Right cardiac atrium (tissue), 5 donors: ENCODE results near the gene ANKRD13C. TPM values are rescaled to one million over a fixed set of nuclear protein-coding genes. Genes with fewer than 3 reads are reported as not detected.
"Not testable (repeated sequence)": the region's sequence is repeated elsewhere in the genome, so short reads cannot be mapped to it uniquely, and the experiment has no call there.

Source experiments
- ATAC-seq, 2 donors: fragments of 200-7000 bp; cut with Tn5 transposase; one replicate each; pipeline versions ENCODE4 v1.8.0 to v1.9.1; 2020; ENCODE audit warnings: moderate library complexity in 2 of 2, mild to moderate bottlenecking in 1 of 2
- DNase-seq, 3 donors: peaks; one replicate each; pipeline ENCODE4 v3.0.0-alpha.2; 2020
- H3K27ac ChIP-seq: one replicate; pipeline ENCODE4 v1.5.1; 2013; ENCODE audit warnings: mild to moderate bottlenecking, low read length, control low read depth, moderate library complexity
- H3K27me3 ChIP-seq: one replicate; pipeline ENCODE4 v1.6.1; 2013; ENCODE audit not compliant: control insufficient read depth, insufficient read depth
- H3K4me1 ChIP-seq: one replicate; pipeline ENCODE4 v1.6.1; 2013; ENCODE audit warnings: low read length; ENCODE audit not compliant: control insufficient read depth, insufficient read depth
- H3K4me3 ChIP-seq: one replicate; pipeline ENCODE4 v1.5.1; 2013; ENCODE audit warnings: low read length, control low read depth
- H3K9me3 ChIP-seq: one replicate; pipeline ENCODE4 v1.6.1; 2013; ENCODE audit warnings: low read length; ENCODE audit not compliant: control insufficient read depth
- WGBS: extraction: QIAGEN DNeasy Blood & Tissue Kit; methylation state at CpG from one replicate; pipeline ENCODE4 v1.1.7; 2013; 5-methylcytosine and 5-hydroxymethylcytosine counted together
- intact Hi-C, 4 donors: fragments of 100-400 bp; cut with DNase I; formaldehyde crosslinking; loops; one replicate each; pipeline versions ENCODE4 v1.11.0 to v1.14.0; 2022 to 2023
- polyA plus RNA-seq: library from polyadenylated mRNA; stranded (reverse); fragments of 200-250 nt; gene quantifications from one replicate; pipeline ENCODE4 v1.2.3, GENCODE V29; 2013
- total RNA-seq, 4 donors: library from RNA; stranded (reverse); fragmentation: NEBNext Ultra II Directional; extraction: Animal tissue kit (Norgen Biotek cat#: 25700); gene quantifications; one replicate each; pipeline ENCODE4 v1.2.1, GENCODE V29; 2021
- donor health status: healthy with polysubstance abuse.
- donor health status: DM: no; HTN: yes; CAD: no.
- donor health status: DM: no; HTN: no; CAD: no.
- donor health status: DM: no; HTN: yes; CAD: no; lungs with severe emphysema.
- donor health status: DM: yes; HTN: yes; CAD: no.

Gene ANKRD13C
- total and polyA plus RNA-seq, 5 donors, result 5.7 to 14.8 (median 12.0) TPM

GRCh38 chr1:70383483-70383882 is 29.0 kb upstream of the ANKRD13C start:
- Histone ChIP-seq H3K4me3 (no peak overlapping the region), H3K4me1 (no peaks in the 10 kb centered on the region), H3K27ac (no peak overlapping the region), H3K9me3 (no peaks in the 10 kb centered on the region), H3K27me3 (no peaks in the 10 kb centered on the region)
- ATAC-seq (no peak), DNase-seq (no peak)
- 84% methylated on average over 3 of the region's 3 CpGs for WGBS
- intact Hi-C loops, result no loop called here

DNA sequence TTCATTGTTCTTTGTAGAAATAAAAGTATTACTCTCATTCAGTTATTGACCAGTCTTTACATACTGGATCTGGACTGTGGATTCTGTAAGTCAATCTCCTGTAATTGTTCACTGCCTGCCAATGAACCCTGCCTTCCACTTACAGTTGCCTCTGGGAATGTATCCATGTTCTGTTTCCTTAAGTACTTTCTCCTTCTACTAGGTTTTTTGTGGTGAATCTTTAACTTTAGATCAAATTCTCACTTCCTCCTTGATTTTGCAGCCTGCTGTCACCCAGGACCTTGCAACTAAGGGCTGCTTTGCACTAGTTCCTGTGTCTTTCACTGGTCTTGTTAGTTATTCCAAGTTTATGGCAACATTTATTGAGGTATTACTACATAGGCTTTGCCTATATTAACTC is 28.2 kb upstream of the ANKRD13C start:
- Histone ChIP-seq H3K9me3 (no peaks in the 10 kb centered on the region), H3K4me1 (no peaks in the 10 kb centered on the region), H3K27me3 (no peaks in the 10 kb centered on the region), H3K27ac (no peak overlapping the region), H3K4me3 (no peak overlapping the region)
- ATAC-seq, result no peak
- intact Hi-C loops, result no loop called here
- no peak for DNase-seq

- no peaks in the 10 kb centered on the region for H3K9me3 ChIP-seq
- no peaks in the 10 kb centered on the region for H3K27me3 ChIP-seq
- 67% methylated on average over 6 of the region's 6 CpGs for WGBS
- H3K4me1 ChIP-seq, result no peaks in the 10 kb centered on the region
- no peak for DNase-seq
- no peak overlapping the region for H3K27ac ChIP-seq
- intact Hi-C loops, result no loop called here
- no peak for ATAC-seq
- H3K4me3 ChIP-seq, result no peak overlapping the region
Measured at GRCh38 chr1:70376196-70376595, 21.7 kb upstream of the ANKRD13C start.

GRCh38 chr1:70373580-70373979 is 19.1 kb upstream of the ANKRD13C start:
- H3K9me3 ChIP-seq, H3K27me3 ChIP-seq, H3K4me3 ChIP-seq, H3K4me1 ChIP-seq, DNase-seq, ATAC-seq, H3K27ac ChIP-seq, intact Hi-C loops: not testable (repeated sequence)
- WGBS, result 69% methylated on average over 2 of the region's 2 CpGs

DNA sequence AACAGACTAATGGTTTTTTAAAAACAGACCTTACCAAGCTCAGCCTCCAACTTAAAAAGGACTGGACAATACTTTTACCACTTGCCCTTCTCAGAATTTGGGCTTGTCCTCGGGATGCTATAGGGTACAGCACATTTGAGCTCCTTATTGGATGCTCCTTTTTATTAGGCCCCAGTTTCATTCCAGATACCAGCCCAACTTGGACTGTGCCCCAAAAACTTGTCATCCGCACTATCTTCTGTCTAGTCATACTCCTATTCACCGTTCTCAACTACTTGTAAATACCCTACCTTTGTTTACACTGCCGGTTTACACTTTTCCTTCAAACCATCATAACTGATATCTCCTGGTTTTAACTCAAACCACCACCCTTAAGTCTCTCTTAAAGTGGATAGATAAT is 17.9 kb upstream of the ANKRD13C start:
- 96% methylated on average over 4 of the region's 4 CpGs for WGBS
- DNase-seq (no peak), ATAC-seq (no peak)
- no peak overlapping the region for H3K4me3 ChIP-seq
- intact Hi-C loops, result no loop called here
- no peaks in the 10 kb centered on the region for H3K9me3 ChIP-seq
- no peak overlapping the region for H3K27ac ChIP-seq
- no peaks in the 10 kb centered on the region for H3K27me3 ChIP-seq
- no peaks in the 10 kb centered on the region for H3K4me1 ChIP-seq

DNA sequence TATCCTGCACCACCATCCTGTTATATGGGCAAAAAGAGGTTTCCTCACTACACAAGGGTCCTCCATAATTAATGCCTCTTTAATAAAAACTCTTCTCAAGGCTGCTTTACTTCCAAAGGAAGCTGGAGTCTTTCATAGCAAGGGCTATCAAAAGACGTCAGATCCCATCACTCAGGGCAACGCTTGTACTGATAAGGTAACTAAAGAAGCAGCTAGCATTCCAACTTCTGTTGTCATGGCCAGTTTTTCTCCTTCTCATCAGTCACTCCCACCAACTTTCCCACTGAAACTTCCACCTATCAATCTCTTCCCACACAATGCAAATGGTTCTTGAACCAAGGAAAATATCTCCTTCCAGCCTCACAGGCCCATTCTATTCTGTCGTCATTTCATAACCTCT is 17.1 kb upstream of the ANKRD13C start:
- H3K27ac ChIP-seq, H3K4me1 ChIP-seq, intact Hi-C loops, H3K9me3 ChIP-seq, H3K4me3 ChIP-seq, H3K27me3 ChIP-seq, ATAC-seq, DNase-seq: not testable (repeated sequence)
- WGBS, result 56% methylated on average over 3 of the region's 3 CpGs

DNA sequence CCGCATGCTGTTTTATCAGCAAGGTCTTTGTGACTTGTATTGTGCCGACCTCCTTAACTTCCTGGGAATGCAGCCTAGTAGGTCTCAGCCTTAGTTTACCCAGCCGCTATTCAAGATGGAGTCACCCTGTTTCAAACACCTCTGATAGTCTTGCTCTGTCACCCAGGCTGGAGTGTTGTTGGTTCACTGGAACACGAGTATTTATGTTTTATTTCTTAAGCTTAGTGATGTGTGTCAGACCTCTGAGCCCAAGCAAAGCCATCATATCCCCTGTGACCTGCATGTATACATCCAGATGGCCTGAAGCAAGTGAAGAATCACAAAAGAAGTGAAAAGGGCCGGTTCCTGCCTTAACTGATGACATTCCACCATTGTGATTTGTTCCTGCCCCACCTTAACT is 12.9 kb upstream of the ANKRD13C start:
- intact Hi-C loops, H3K4me3 ChIP-seq, H3K27me3 ChIP-seq, H3K27ac ChIP-seq, H3K9me3 ChIP-seq, ATAC-seq, H3K4me1 ChIP-seq, DNase-seq: not testable (repeated sequence)
- WGBS, result 87% methylated on average over 5 of the region's 5 CpGs

DNA sequence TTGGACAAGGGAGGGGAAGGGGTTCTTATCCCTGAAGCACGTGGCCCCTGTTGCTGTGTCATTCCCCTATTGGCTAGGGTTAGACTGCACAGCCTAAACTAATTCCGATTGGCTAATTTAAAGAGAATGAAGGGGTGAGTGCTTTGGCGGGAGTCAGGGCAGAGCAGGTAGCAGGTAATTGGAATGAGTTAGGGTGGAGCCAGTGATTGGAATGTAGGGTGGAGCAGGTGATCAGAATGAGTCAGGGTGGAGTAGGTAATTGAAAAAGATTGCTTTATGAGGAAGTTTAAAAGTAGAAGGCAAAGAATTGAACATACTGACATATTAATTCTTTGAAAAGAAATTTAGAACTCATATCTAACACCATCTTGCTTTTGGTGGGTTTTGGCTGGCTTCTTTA is 12.5 kb upstream of the ANKRD13C start:
- WGBS, result 96% methylated on average over 3 of the region's 3 CpGs
- H3K9me3 ChIP-seq, H3K27me3 ChIP-seq, H3K4me1 ChIP-seq, H3K4me3 ChIP-seq, DNase-seq, ATAC-seq, H3K27ac ChIP-seq, intact Hi-C loops: not testable (repeated sequence)

DNA sequence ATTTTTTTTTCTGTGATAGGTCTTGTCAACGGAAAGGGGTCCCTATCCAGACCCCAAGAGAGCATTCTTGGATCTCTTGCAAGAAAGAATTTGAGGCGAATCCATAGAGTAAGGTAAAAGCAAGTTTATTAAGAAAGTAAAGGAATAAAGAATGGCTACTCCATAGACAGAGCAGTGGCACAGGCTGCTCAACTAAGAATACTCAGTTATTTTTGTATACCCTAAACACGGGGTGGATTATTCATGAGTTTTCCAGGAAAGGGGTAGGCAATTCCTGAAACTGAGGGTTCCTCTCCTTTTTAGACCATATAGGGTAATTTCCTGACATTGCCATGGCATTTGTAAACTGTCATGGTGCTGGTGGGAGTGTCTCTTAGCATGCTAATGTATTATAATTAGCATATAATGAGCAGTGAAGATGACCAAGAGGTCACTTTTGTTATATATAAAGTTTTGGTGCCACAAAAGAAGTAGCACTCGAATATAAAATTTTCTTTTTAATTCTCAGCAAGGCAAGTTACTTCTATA is 12.0 kb upstream of the ANKRD13C start:
- ATAC-seq, DNase-seq, H3K4me3 ChIP-seq, intact Hi-C loops, H3K9me3 ChIP-seq, H3K27me3 ChIP-seq, H3K27ac ChIP-seq, H3K4me1 ChIP-seq: not testable (repeated sequence)
- 89% methylated on average over 4 of the region's 4 CpGs for WGBS

GRCh38 chr1:70364439-70364838 is 9.9 kb upstream of the ANKRD13C start:
- no peak for DNase-seq
- no peaks in the 10 kb centered on the region for H3K9me3 ChIP-seq
- no peaks in the 10 kb centered on the region for H3K4me1 ChIP-seq
- ATAC-seq, result no peak
- no peaks in the 10 kb centered on the region for H3K27me3 ChIP-seq
- no peak overlapping the region for H3K27ac ChIP-seq
- H3K4me3 ChIP-seq, result no peak overlapping the region
- 78% methylated on average over 3 of the region's 3 CpGs for WGBS
- intact Hi-C loops, result no loop called here

DNA sequence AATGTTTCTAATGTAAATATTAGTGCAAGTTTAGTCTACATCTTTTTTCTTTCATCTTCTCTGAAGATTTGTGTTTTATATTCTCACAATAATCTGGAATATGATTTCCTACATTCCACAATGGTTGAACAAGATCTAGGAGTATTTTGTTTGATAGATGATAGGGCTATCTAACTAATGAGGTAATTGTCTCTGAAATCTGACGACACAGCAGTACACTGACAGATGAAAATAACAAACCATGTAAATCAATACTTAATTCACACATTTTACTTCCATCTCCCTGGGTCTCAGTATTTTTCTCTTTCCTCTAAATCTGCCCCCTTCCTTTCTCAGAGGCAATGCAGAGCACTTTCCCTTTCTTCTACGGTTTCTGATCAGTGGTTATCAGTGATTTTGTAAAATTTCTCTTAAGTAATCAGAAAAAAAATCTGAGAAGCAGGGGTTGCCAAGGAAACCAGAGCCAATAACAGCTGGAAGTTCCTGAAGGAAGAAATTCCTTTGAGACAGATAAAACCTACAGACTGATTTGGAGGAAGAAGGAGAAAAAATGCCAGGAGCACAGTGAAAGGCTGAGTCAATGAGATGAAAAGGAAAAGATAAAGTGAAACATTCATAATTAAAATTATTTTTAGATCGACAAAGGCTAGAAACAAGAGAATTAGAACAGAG is 7.3 kb upstream of the ANKRD13C start:
- Histone ChIP-seq H3K4me1 (no peaks in the 10 kb centered on the region), H3K27me3 (no peaks in the 10 kb centered on the region), H3K4me3 (no peak overlapping the region), H3K27ac (no peak overlapping the region), H3K9me3 (no peaks in the 10 kb centered on the region)
- WGBS, result 44% methylated on average over 3 of the region's 3 CpGs
- intact Hi-C loops, result no loop called here
- ATAC-seq (no peak), DNase-seq (no peak)

DNA sequence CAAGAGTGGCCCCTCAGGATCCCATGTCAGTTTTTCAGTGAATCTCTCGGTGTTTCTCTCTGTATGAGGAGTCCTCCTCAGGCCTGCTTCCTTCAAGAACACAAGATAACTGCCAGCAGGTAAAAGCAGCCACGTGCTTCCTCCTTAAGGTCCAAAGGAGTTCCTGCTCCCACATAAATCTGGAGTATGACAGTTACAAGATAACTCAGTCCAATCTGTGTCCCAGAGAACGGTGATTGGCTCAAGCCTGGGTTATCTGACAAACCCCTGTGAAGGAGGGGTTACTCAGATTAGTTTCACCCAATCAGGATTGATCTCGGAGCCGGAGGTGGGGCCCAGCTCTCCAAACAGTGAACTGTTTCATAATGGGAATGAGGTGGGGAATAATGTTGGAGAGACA is 5.8 kb upstream of the ANKRD13C start:
- Histone ChIP-seq H3K4me3 (no peak overlapping the region), H3K27ac (no peak overlapping the region), H3K27me3 (no peaks in the 10 kb centered on the region), H3K9me3 (no peaks in the 10 kb centered on the region), H3K4me1 (no peaks in the 10 kb centered on the region)
- ATAC-seq (no peak), DNase-seq (no peak)
- intact Hi-C loops, result no loop called here
- WGBS, result 67% methylated on average over 5 of the region's 5 CpGs
